NCI-H146 (cell line): ENCODE results near the gene ZNF317.

ENCODE experiments used
- DNase-seq: peaks from one replicate; lab custom pipeline; 2025; lab: John Stamatoyannopoulos, UW

ZNF317 gene

DNA sequence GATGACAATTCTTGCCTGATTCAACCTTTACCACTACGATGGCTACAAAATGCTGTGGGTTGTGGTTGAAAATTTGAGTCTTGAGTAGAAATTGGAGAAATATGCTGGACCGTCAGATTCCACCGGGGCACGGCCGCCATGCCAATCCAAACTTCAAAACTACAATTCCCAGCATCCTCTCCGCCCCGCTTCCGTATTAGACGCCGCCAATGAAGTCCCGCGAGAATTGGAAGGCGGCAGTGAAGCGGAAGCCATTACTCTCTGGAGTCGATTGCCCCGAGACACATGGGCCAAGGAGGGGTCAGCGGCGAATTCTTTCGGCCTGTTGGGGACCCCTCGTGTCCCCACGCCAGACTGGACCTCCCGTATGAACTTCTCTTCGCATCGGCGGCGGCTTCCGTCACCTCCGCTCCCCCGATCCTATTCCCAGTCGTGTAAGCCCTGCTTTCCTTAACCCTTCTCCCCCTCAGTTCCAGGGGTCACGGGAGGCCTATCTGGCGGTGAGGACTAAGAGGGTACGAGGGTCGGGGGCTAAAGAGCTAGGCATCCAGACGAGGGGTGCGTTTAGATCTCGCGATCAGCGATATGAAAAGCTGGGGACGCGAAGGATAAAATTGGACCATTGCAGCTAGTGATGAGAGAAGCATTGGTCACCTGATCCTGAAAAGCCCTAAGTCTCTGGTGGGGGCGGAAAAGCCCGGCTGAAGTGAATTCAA is at the start of gene ZNF317:
Gene ZNF317 (plus strand): TSS at position 239 of the 716 bp plus-strand sequence. CDS start 15,620 bp downstream, outside the sequence.
- peak; percentile 88 for DNase-seq

DNA sequence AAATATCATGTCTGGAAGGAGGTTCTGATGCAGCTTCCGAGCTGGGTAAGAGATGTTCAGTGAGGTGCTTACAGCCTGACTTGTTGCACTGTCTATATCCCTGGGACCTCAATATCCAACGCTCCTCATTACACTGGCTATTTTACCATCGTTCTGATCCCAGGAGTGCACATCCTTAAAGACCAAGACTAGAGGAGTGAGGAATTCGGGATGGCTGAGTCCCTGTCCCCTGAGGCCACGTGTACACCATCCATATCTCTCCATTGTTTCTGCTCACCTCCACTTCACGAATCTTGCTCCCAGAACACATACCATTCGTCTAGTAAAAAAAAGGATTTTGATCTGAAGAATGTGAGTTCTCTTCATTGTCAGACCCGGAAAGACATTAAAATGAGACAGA is 32.8 kb upstream of the ZNF317 start, which contains the start of gene OR7G2:
Gene OR7G2 (minus strand): TSS at position 101 of the 400 bp plus-strand sequence. CDS start 4,232 bp downstream, outside the sequence.
- DNase-seq: no peak

DNA sequence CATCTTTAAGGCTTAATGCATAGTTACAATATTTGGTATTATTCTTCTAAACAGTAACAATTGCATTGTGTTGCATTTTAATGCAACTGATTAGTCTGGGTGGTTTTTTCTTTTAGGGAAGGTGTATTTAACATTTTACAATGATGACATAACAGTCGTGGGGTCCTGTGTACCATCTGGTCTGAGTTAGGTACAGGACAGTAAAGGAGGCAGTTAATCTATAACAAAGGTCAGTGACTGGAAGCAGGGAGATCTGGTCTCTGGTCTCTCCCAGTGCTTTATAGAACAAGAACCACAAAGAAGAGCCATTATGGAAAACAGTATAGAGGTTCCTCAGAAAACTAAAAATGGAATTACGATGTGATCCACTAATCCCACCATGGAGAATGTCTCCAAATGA is 30.2 kb upstream of the ZNF317 start:
- DNase-seq: no peak

DNA sequence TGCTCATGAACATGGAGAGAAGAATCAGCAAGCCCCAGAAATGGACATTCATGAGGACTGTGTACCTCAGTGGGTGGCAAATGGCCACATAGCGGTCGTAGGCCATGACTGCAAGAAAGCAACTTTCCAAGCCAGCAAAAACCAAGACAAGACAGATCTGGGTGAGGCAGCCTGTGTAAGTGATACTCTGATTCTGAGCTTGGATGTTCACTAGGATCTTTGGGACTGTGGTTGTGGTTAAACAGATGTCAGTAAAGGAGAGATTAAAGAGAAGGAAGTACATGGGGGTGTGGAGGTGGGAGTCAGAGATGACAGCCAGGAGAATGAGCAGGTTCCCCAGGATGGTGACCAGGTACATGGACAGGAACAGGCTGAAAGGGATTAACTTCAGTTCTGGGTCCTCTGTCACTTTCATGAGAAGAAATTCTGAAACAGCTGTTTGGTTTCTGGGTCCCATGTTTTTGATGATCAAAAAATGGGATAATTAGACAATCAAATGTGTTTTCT is 24.8 kb upstream of the ZNF317 start, which contains the start of gene OR7G1:
Gene OR7G1 (minus strand): TSS at position 457 of the 507 bp plus-strand sequence. CDS start 0 bp downstream, at position 457.
- DNase-seq: no peak

DNA sequence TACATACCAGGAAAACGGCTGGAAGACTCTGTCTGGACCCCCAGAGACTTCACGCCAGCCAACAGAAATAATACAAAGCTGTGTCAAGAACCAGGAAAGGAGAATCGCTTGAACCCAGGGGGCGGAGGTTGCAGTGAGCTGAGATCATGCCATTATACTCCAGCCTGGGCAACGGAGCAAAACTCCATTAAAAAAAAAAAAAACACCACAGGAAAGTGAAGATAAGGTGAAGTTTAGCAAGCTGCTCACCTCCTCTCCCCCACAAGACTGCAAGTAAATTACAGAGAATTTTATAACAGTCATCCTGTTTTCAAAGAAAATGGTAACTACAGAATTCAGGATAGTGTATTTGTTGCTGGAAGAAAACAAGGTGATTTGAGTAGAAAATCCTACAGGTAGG is 23.6 kb upstream of the ZNF317 start:
- DNase-seq: no peak

DNA sequence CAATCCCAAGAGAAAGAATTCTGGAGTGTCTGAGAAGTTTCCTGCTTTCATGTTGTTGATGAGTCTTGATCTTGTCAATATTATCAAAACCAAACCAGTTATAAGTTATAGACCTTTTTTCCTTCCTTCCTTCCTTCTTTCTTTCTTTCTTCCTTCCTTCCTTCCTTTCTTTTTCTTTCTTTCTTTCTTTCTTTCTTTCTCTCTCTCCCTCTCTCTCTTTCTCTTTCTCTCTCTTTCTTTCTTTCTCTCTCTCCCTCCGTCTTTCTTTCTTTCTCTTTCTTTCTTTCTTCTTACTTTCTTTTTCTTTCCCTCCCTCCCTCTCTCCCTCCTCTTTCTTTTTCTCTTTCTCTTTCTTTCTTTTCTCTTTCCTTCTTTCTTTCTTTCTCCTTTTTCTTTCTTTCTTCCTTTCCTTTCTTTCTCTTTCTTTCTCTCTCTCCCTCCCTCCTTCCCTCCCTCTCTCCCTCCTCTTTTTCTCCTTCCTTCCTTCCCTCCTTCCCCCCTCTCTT is 13.2 kb upstream of the ZNF317 start, which contains the start of gene OR7G3:
Gene OR7G3 (minus strand): TSS at position 51 of the 506 bp plus-strand sequence. CDS start 0 bp downstream, at position 51.
- no peak for DNase-seq

DNA sequence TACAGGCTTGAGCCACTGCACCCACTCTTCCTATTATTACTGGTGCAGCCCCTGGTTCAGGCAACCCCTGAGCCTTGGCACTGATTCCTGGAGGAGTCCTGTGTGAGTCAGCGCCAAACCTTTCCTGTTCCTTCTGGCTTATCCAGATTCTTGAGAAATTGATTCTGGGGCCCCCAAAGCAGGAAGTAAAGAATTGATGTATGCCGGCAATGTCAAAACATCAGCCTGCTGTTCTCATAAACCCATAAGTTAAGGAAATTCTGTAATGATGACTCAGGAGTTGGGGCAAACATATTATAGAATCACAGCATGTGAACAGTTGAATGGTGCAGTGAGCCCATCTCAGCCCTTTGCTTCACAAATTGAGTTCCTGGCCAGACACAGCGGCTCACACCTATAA is 12.0 kb upstream of the ZNF317 start:
- DNase-seq: no peak

DNA sequence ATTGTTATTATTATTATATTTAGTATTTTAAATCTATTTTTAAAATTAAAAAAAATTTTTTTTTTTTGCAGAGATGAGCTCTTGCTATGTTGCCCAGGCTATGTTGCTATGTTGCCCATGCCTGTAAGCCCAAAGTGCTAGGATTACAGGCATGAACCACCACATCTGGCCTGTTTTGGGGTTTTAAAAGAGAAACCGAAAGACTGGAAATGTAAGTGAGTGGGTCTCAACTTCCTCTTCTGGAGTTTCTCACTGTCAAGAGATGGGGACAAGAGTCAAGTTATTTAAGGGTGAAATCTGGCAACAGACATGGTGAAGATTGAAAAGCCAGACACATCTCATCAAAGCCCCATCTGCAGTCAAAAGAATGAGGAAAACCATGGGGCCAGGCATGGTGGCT is 9.2 kb upstream of the ZNF317 start:
- DNase-seq: no peak

DNA sequence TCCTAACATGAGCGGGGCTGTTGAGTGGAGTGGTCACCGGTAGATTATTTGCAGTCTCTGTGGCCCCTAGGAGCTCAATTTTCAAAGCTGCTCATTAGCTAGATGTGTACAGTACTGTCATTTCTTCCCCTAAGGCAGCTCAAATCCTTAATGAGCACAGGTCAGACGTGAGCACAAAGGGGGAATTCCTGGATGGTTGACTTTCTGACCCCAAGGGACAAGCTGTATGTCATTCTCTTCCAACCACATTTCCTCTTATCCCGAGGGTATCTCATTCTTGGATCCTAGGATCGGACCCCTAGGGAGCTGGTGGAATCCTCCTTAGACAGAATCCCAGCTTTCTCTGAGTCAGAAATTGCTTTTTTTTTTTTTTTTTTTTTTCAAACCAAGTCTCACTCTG is 7.8 kb upstream of the ZNF317 start:
- no peak for DNase-seq

DNA sequence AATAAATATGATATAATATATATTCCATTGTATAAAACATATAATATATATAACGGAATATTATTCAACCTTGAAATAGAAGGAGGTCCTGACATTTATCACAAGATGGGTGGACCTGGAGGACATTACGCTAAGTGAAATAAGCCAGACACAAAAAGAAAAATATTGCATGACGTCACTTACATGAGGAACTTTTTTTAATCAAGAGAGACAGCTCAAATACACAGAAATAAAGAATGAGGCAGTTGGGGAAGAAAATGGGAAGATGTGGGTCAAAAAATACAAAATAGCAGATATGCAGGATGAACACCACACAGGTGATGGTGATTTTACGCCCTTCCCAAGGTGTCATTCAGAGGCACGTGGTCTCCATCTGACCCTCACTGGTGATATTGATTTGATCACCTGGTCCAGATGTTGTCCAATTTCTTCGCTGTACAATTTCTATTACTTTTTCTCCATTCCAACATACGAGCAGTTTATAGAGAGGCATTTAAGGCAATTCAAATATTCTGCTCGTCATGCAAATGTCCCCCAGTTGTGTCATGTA is 513 bp upstream of the ZNF317 start:
- no peak for DNase-seq

DNA sequence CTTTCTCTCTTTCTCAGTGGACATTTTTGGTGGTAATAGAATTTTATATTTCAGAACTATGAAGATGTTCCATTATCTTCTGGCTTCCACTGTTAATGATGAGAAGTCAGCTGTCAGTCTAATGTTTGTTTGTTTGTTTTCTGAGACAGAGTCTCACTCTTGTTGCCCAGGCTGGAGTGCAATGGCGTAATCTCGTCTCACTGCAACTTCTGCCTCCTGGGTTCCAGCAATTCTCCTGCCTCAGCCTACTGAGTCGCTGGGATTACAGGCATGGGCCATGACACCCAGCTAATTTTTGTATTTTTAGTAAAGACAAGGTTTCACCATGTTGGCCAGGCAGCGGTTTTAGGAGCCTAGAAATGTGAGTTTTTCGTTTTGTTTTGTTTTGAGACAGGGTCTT is 4.7 kb downstream of the ZNF317 start:
- no peak for DNase-seq

DNA sequence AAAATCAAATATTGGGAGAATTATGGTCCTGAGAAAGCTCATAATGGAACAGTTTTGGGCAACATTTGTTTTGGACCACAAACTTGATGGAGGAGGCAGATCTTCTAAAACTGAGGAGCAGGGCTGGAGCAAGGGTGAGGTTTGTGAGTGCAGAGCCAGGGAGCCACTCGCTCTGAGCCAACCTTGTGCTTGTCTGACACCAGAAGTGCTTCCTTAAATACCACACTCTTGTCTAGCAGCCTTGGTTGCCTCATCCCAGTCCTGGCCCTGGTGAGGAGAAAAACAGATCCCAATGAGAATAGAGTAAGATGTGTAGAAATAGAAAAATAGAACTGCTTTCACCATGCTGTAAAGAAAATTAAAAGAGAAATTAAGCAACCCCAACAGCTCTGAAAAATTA is 6.7 kb downstream of the ZNF317 start:
- DNase-seq: no peak

DNA sequence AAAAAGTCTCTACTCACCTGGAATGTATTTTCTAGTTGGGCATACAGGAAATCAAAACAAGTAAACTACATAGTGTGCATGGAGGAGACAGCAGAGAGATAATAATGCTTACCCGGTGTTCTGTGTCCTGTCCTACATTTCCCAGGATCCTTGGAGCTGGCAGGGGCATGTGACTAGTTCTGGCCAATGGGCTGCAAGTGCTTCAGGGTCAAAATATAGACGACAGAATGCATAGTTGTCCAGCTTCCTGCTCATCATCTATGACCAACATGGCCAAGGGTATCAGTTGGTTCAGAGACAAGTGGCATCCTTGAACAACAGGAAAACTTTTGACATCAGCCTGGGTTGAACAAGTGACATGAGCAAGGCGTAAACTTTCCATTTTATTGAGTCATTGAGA is 8.5 kb downstream of the ZNF317 start:
- no peak for DNase-seq

DNA sequence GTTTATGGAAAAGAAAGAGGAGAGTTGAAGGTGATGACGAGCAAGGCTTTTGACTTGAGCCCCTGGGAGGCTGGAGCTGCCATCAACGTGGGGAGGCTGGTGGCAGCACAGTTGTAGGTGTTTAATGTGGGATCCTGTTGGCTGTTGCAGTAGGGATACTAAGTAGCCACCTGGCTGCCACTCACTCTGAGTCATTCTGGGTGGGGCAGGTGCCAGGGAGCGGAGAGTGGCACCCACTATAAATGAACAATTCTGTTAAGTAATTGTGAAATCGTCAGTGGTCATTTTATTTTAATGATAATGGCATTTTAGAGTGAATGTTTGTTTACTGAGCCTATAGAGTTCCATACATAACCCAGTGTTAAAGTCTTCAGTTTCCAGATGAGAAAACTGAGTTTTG is 9.8 kb downstream of the ZNF317 start:
- no peak for DNase-seq

DNA sequence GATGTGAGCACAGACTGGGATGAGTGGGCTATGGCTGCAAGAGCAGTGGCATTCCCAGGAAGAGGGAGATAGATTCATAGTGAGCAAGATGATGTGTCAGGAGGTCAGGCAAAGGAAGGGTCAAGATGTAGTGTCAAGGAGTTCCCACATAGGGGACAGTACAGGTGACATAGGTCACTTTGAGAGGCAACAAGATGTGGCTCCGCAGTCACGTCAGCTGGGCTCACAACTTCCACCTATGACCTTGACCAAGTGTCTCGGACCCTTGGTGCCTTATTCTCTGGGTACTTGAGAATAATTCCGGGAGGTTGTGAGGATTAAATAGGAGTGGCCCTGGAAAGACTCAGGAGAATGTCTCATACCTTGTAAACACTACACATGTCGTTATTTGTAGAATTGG is 10.5 kb downstream of the ZNF317 start:
- no peak for DNase-seq

DNA sequence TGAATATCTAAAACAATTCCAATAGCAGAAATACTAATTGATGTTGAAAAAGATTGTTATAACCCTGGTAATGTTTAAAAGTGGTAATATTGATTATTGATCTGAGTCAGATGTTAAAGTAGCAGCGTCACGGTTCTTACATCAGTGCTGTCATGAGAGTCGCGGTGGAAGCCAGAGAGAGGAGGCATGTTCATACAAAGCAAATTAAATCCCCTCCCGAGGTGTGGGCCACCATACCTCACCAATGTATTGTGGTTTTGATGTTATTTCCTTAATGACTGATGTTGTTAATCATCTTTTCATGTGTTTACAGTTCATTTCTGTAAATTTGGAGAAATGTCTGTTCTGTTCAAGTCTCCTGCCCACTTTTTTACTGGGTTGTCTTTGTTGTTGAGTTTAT is 11.2 kb downstream of the ZNF317 start:
- DNase-seq: no peak

DNA sequence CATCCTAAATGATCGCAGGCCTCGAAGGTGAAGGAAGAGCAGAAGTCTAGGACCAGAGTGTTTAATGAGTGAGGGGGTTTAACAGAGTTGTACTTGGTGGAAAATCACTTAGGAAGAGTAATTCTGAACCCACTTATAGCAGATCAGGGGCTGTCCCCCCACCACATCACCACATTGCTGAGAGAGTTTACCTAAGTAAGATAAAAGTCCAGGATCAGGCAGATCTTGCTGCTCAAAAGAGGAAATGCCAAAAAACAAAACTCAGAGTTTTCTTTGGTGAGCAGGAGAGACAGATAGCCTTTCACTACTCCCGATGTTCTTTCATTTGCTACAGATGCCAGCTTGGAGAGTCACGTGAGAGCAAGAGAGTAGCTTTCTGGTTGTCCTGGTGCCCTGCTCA is 15.4 kb downstream of the ZNF317 start:
- DNase-seq: no peak

DNA sequence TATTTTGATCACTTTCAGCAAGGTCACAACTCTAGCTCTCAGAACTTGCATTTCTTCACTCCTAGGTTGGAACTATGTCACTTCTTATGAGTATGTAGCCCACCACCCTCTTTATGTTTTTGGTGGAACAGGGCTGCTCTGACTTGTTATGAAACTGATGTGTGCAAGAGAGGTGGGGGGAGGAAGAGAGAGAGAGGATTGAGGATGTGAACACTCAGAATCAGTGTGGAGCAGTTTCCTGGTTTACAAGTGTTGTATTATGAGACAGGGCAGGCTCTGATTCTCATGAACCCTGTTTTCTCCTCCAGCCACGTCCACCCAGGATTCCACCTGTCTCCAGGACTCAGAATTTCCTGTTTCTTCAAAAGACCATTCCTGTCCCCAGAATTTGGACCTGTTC is 16.1 kb downstream of the ZNF317 start:
- DNase-seq: no peak

DNA sequence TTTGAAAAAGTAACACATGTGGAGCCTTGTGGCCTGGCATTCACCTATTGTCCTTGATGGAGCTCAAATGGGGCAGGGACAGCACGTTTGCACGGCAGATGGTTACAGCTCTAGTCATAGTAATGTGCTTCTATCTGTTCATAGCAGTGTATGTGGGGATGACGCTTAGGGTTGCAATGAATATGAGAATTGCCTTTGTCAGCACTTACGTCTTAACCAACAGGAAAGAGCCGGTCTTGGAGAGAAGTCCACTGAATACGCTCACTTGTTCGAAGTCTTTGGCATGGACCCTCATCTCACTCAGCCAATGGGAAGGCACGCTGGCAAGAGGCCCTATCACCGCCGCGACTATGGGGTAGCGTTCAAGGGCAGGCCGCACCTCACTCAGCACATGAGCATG is 19.7 kb downstream of the ZNF317 start:
- DNase-seq: no peak

DNA sequence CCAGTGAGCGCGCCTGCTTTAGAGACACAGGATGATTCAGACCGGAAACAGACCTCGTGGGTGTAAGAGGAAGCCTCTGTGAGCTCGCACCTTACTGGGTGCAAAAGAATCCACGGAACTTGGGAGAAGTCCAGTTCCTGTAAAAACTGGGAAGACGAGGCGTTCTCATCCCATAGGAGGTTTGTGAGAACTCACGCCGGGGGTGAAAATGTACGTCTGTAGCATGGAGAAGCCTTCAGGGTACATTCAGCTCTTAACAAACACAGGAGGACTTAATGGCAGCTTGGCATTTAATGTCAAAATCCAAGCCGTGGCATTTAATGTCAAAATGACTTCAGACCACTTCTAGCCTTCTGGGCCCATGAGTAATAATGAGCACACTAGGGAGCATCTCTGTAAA is 21.2 kb downstream of the ZNF317 start:
- DNase-seq: no peak

DNA sequence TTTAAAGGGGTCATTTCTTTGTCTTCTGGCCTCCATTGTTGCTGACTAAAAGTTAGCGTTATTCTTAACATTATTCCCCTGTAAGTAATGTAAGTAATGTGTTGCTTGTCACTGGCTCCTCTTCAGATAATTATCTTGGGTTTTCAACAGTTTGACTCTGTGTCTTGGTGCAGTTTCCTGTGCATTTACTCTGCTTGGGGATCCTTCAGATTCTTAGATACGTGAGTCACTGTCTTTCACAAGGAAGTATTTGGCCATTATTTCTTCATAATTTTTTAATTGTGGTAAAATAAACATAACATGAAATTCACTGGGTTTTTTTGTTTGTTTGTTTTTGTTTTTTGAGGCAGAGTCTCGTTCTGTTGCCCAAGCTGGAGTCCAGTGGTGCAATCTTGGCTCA is 25.1 kb downstream of the ZNF317 start:
- no peak for DNase-seq

DNA sequence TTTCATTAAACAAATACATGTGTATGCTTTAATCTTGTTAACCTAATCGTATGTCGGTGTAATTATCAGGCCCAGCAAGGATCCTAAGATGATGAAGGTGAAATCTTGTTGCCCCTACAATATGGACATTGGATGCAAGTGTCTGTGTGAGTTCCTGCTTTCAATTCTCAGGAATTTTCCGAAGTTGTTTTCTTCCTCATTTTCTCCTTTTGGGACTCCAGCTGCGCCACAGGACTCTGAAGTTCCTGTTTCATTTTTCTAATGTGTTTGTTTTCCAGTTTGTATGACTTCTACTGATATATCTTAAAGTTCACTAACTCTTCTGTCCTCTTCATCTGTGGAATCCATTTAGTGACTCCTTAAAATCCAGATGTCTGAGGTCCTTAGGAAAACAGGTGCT is 26.6 kb downstream of the ZNF317 start:
- DNase-seq: no peak

DNA sequence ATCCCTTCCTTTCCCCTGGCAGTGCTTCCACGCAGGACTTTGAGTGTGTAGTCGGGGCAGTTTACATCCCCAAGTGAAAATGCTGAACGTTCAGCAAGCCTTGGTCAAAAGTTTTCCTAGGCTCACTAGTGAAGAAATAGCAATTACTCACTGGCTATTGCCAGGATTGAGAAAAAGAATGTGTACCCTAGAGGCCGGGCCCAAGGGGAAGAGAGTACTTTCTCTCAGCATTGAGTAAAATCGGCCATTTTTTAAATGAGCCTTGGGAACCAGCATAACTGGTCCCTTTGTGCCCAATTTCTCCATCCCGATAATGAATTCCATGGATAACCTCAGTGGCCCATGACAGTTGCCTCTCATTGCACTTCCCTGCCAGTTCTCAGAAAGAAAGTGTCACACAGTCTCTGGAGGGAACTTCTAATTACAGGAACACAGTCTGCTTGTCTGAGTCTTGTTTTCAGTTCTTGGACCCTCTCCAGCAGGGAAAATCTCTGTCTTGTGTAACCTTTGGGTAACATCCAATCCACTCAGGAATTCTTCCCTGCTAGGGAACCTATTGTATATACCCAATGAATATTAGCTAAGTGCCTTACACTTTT is 31.3 kb downstream of the ZNF317 start:
- DNase-seq: no peak
